ENCODE data around the gene AFF3. TPM values are rescaled to one million over a fixed set of nuclear protein-coding genes. Genes with fewer than 3 reads are reported as not detected.

AFF3 gene
- total RNA-seq, 1 donor from 2014 or later = 20.9 TPM

- DNase-seq (ENCODE audit: low read depth, low spot score) = peak; percentile 51
- H3K27ac Mint-ChIP-seq (ENCODE audit: unreplicated experiment) = peak overlapping the region; percentile 76
Observed at GRCh38 chr2:100041946-100042345, 100.4 kb downstream of the AFF3 start.

GRCh38 chr2:100041385-100041784 lies 101.0 kb downstream of the AFF3 start:
- Mint-ChIP-seq H3K9me3 (no peaks in the 10 kb centered on the region), H3K27me3 (ENCODE audit: low read depth) (peaks cover 76% of the 10 kb centered on the region), H3K27ac (ENCODE audit: unreplicated experiment) (no peak overlapping the region), H3K4me1 (peaks cover 52% of the 10 kb centered on the region), H3K36me3 (ENCODE audit: low read depth) (peaks cover 3% of the 10 kb centered on the region), H3K4me3 (no peak overlapping the region)
- TF ChIP-seq CTCF (conservative IDR thresholded peaks at IDR 0.05) = no peak
- no peak for DNase-seq (ENCODE audit: low read depth, low spot score)

More at GRCh38 chr2:100041946-100042345, 100.4 kb downstream of the AFF3 start:
- no peak for TF ChIP-seq CTCF (conservative IDR thresholded peaks at IDR 0.05)
- Mint-ChIP-seq H3K36me3 (ENCODE audit: low read depth) (peaks cover 3% of the 10 kb centered on the region), H3K27me3 (ENCODE audit: low read depth) (peaks cover 74% of the 10 kb centered on the region), H3K4me1 (peaks cover 52% of the 10 kb centered on the region), H3K9me3 (no peaks in the 10 kb centered on the region), H3K4me3 (peak overlapping the region; percentile 34)

GRCh38 chr2:100040906-100041305 lies 101.5 kb downstream of the AFF3 start:
- no peak for DNase-seq (ENCODE audit: low read depth, low spot score)
- Mint-ChIP-seq H3K36me3 (ENCODE audit: low read depth) (peaks cover 3% of the 10 kb centered on the region), H3K4me3 (no peak overlapping the region), H3K27me3 (ENCODE audit: low read depth) (peaks cover 75% of the 10 kb centered on the region), H3K4me1 (peaks cover 52% of the 10 kb centered on the region), H3K27ac (ENCODE audit: unreplicated experiment) (no peak overlapping the region), H3K9me3 (no peaks in the 10 kb centered on the region)
- TF ChIP-seq CTCF (conservative IDR thresholded peaks at IDR 0.05) = no peak

- no peaks in the 10 kb centered on the region for H3K9me3 Mint-ChIP-seq
- peaks cover 63% of the 10 kb centered on the region for H3K27me3 Mint-ChIP-seq (ENCODE audit: low read depth)
- H3K27ac Mint-ChIP-seq (ENCODE audit: unreplicated experiment) = no peak overlapping the region
- no peak for DNase-seq (ENCODE audit: low read depth, low spot score)
- TF ChIP-seq CTCF (conservative IDR thresholded peaks at IDR 0.05) = no peak
- H3K4me1 Mint-ChIP-seq = peaks cover 44% of the 10 kb centered on the region
- peaks cover 3% of the 10 kb centered on the region for H3K36me3 Mint-ChIP-seq (ENCODE audit: low read depth)
- no peak overlapping the region for H3K4me3 Mint-ChIP-seq
Observed at GRCh38 chr2:100039291-100039980, 103.0 kb downstream of the AFF3 start.

- TF ChIP-seq CTCF (conservative IDR thresholded peaks at IDR 0.05) = no peak
- DNase-seq (ENCODE audit: low read depth, low spot score) = no peak
- Mint-ChIP-seq H3K4me3 (no peak overlapping the region), H3K27ac (ENCODE audit: unreplicated experiment) (no peak overlapping the region), H3K27me3 (ENCODE audit: low read depth) (peaks cover 48% of the 10 kb centered on the region), H3K36me3 (ENCODE audit: low read depth) (peaks cover 3% of the 10 kb centered on the region), H3K4me1 (peaks cover 30% of the 10 kb centered on the region), H3K9me3 (no peaks in the 10 kb centered on the region)
Observed at GRCh38 chr2:100038011-100038410, 104.4 kb downstream of the AFF3 start.
